GM19351 (cell line): ENCODE results near the gene OXGR1.
"Not testable (repeated sequence)": the region's sequence is repeated elsewhere in the genome, so short reads cannot be mapped to it uniquely, and the experiment has no call there.

ENCODE experiments used
- ATAC-seq: cut with Tn5 transposase; IDR thresholded peaks from one replicate; pipeline ENCODE4 v1.9.1; 2021; ENCODE audit warnings: mild to moderate bottlenecking, moderate library complexity; ENCODE audit not compliant: unreplicated experiment

OXGR1 gene

DNA sequence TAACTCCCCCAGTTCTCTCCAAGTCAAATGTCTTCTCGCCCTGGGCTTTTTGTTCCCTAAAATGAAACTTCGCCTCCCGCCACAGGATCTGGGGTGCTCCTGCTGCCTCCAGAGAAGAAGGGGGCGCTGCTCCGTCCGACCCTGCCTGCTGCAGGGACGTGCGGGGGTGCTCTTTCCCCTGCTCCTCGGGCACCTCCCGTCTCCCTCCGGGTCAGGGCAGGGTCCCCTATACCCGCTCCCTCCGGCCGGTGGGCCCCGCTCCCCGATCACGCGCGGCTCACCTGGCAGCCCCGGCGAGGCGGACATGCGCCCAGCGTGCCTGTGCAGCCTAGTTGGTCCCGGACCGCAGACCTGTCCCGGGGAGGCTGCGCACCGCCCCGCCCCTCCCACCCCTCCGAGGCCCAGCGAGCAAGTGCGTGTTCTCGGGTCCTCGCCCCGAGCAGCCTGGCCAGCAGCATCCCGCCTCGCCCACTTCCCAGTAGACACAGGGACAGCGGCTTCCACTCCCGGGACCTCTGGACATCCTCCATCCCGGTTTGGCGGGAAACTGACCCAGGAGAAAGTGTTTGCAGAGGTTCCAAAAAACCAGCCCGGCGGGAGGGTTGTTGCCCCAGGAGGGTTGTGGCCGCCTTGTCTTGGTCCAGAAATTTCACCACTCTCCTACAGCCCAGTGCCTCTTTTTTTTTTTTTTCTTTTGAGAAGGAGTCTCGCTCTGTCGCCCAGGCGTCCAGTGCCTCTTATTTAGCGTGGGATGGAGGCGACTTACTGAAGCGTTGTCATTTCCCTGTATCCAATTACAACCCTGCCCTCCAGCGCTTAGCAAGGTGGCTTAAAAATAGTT is at the start of gene OXGR1:
TSS of gene OXGR1 (minus strand) at position 460 of the 841 bp plus-strand sequence. CDS start 6,717 bp downstream, outside the sequence.
- peak; percentile 33 for ATAC-seq

DNA sequence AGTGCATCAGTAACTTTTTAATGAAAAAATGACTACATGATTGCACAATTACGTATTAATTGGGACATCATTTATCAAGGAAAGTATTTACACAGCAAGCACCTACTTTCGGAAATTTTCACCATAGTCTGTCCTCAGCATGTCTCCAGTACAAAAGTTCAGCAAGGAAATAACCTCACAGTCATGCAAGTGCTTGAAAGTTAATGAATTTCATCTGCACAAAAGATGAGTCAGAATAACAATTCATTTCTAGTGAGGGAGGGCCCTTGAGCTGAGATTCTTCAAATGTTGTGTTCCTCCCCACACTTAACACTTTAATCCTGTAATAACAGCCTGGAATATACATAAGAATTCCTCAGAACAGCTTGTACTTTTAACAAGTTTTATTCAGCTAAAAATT is 49.0 kb upstream of the OXGR1 start:
- ATAC-seq, result no peak

GRCh38 chr13:97030705-97031452 is 36.6 kb upstream of the OXGR1 start:
- ATAC-seq, result peak; percentile 49

DNA sequence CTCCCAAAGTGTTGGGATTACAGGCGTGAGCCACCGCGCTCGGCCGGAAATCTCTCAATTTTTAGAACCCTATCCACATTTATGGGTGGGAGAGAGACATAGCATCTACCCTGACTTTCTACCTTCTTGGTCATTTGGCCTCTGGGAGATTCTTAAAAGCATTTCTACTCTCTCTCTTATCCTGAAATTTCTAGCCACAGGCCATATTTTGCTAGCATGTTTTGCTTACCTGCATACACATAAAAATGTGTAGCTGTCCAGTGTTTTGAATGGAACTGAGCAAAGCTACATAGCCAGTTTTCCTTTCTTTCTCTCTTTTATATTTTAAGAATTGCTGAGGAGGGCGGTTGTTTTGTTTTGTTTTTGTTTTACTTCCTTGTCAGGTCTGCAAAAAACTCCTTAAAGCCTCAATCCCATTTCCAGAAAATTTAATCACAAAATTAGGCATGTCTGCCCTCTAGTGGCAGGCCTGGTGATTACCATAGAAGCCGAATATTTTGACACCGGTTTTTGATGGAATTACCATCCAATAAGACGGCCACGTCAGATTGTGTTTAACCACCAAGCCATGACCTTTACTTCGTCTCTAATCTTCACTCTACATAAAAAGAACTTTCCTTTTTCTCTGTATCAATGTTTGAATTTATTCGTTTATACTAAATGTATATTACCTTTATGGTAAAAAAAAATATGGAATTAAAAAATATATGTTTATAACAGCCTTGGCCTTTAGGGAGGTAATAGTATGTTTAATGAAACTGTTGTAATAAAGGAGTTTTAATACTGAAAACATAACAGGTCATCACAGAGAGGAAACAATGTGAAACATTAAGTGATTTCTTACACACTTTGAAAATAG is 34.4 kb upstream of the OXGR1 start:
- ATAC-seq, result no peak

- no peak for ATAC-seq
Measured at GRCh38 chr13:97027162-97027554, 32.9 kb upstream of the OXGR1 start.

DNA sequence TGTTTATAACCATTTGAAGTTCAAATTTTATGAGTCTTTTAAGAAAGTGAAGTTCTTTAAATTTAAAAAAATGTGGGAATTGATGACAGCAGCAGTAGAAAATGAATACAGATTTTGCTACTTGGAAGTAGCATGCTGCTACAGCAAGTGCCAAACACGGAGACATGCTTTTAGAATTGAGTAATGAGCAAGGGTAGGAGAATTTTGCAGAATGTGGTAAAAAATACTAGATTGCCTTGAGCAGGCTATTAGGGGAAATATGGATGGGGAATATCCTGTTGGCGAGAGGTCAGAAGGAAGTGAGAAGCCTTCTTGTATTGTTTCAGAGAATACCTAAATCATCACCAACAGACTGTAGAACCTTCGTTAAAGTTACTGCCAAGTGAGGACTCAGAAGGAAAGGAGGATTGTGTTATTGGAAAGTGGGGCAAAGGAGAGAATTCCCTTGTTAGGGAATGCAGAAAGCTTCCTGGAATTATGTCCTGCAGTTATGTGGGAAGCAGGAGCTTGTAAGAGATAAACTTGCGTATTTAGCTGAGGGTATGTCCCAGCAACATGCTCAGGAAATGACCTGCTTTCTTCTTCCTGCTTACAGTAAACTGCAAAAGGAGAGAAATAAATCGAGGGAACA is 32.4 kb upstream of the OXGR1 start:
- no peak for ATAC-seq

GRCh38 chr13:97023812-97024211 is 29.5 kb upstream of the OXGR1 start:
- not testable (repeated sequence) for ATAC-seq

GRCh38 chr13:97023117-97023516 is 28.8 kb upstream of the OXGR1 start:
- no peak for ATAC-seq

GRCh38 chr13:97021241-97021640 is 27.0 kb upstream of the OXGR1 start:
- no peak for ATAC-seq

- ATAC-seq, result no peak
Measured at GRCh38 chr13:97020689-97021240, 26.5 kb upstream of the OXGR1 start.

- ATAC-seq, result no peak
Measured at GRCh38 chr13:97020194-97020593, 25.9 kb upstream of the OXGR1 start.

- no peak for ATAC-seq
Measured at GRCh38 chr13:97019236-97019635, 25.0 kb upstream of the OXGR1 start.

DNA sequence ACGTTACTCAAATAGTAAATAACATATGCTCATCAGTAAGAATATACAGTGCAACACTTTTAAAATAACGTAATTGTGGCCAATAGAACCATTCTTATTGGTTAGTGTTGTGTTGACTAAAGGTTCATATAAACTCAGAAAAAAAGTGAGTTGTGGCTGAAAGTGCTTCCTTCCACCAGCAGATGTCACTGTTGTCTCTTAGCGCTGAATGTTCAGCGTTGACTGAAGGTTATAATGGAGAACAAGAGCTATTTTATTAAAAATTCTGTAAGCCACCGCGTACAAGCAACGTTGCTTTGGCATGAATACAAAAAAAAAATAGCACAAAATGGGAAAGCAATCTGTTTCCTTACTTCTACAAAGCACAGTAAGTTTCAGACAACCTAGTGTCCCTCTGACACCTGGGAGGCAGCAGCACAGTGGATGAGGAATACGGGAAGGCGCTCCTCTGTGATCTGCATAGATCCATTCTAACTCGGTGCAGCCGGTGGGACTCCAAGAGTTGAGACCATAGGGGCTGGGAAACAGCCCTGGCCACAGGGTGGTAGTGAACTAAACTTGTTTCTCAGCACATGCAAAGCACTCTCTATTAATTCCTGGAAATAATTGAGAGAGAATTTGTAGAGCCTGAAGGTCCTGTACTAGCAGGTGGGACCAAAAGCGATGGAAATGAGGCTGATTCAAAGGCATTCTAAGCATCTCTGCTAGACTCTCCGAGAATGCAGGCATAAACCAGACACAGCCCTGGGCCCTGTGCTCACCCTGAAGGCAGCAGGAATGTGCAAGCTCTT is 23.9 kb upstream of the OXGR1 start:
- peak; percentile 87 for ATAC-seq

DNA sequence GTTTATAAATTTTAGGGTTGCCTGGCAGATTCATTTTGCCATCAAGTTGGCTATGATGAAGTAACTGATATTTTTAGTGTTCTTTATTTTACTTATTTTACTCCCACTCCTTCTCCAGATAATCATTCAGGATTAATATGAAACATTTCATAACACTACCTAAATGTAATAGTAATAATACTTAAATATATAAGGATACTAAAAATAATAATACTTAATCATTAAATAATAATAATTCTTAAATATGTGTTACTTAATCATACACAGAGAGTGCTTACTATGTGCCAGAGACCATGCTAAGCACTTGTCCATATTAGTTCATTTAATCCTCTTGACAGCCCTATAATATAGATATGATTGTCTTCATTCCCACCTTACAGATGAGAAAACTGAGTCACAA is 23.0 kb upstream of the OXGR1 start:
- no peak for ATAC-seq

DNA sequence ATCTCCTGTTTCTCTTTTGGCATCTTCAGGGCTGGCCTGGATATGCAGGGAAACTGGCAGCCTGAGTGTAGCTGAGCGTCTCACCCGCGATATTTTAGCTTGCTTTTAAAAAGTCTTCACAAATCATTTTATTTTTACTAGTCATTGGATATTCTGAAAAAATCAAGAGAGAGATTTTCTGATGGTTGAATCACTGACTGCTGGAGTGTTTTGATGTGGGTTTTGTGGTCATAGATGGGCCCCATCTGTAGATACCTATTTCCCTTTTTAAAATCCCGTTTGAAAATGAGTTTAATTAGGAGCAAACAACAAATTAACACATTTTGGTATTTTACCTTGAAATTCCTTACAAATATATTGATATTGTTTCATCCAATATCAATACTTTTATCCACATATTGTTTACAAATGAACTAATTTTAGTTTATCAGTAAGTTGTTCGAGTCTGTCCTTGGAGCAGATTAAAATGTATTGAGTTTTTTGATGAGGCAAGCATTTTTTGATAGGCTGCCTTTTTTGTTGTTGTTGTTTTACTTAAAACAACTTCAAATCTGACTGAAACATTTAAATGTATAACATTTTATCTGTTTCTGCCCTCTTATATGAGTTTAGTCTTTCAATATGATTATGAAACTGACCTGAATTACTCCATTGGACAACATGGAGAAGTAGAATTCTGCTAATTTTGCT is 21.5 kb upstream of the OXGR1 start:
- peak; percentile 50 for ATAC-seq

DNA sequence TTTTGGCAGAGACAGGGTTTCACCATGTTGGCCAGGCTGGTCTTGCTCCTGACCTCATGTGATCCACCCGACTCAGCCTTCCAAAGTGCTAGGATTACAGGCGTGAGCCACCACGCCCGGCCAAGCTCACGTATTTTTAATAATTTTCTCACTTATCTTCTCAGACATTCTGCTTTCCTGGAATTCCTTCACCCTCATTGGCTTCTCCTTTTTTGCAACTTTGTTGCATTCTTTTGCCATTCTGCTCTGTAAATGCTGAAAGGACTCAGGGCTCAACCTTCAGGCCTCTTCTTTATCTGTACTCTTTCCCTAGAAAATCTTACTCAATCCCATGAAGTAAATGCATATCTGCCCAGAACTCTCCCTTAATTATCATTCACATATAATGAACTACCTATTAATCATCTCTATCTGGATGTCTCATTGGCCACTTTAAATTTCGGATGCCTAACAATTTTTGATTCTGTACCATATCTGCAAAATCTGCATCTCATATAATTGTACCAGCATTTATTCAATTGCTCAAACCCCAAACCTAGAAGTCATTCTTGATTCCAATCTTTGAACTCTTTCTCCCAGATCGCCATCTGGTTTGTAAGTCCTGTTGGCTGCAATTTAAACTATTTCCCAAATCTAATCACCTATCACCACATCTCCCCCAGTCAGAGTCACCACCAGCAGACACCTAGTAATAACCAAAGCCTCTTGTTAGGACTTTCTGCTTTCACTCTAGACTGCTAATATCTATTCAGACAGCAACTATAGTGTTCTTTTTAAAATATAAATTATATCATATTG is 18.2 kb upstream of the OXGR1 start:
- no peak for ATAC-seq

DNA sequence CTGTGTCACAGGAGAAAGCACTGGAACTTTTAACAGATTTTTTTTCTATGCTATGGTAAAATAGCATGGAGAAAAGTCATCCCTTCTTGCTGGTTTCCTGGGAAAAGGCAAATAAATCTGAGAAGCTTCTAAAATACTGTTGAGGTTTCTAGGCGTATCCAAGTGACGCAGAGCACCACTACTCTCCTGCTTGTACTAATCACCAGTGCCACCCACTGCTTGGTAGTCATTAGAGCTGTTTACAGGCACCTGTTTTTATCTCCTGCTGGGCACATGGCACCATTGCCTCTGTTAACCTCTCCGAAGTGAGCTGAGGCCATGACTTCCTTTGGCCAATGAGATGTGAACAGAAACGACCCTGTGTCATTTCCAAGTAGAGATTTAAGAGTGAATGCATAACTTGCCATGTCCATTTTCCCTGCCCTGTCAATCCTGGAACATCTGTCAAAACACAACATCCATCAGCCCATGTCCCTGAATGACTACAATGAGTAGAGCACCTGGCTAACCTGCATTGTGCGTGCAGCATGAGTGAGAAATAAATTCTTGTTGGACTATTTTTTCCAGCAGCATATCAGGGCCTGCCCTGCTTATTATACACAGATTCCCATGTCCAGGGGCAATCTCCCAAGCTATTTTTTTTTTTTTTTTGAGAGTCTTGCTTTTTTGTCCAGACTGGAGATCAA is 17.3 kb upstream of the OXGR1 start:
- no peak for ATAC-seq

DNA sequence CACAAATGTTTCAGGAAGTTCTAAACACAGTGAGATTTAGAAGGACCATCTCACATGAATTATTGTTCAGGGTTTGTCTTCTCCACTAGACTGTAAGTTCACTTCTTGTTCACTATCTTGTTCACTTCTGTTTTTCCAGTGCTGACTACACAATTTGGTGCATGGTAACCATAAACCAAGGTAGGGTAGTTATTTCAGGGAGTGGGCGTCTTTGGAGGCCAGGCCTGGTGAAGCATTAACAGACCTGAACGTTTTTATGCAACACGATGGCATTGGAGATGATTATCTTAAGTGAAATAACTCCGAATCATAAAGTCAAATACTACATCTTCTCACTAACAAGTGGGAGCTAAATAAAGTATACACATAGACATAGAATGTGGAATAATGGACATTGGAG is 14.4 kb upstream of the OXGR1 start:
- ATAC-seq, result no peak
